Right renal pelvis (tissue), 4 donors: Measurements from ENCODE around the gene IFT57. TPM values are rescaled to one million over a fixed set of nuclear protein-coding genes. Genes with fewer than 3 reads are reported as not detected.

Experiments used
- DNase-seq, 4 donors: peaks; one replicate each; pipeline ENCODE4 v3.0.0-alpha.2; 2013; ENCODE audit warnings: low read depth in 4 of 4, low spot score in 3 of 4, missing footprints in 1 of 4
- polyA plus RNA-seq, 4 donors: library from polyadenylated mRNA; unstranded; fragments of 120-200 nt; gene quantifications; one replicate each; pipeline ENCODE4 v1.2.1, GENCODE V29; 2013; ENCODE audit not compliant: insufficient read length in 4 of 4

Gene IFT57
- polyA plus RNA-seq, 4 donors: 95.9 to 104 (median 99.8) TPM

DNA sequence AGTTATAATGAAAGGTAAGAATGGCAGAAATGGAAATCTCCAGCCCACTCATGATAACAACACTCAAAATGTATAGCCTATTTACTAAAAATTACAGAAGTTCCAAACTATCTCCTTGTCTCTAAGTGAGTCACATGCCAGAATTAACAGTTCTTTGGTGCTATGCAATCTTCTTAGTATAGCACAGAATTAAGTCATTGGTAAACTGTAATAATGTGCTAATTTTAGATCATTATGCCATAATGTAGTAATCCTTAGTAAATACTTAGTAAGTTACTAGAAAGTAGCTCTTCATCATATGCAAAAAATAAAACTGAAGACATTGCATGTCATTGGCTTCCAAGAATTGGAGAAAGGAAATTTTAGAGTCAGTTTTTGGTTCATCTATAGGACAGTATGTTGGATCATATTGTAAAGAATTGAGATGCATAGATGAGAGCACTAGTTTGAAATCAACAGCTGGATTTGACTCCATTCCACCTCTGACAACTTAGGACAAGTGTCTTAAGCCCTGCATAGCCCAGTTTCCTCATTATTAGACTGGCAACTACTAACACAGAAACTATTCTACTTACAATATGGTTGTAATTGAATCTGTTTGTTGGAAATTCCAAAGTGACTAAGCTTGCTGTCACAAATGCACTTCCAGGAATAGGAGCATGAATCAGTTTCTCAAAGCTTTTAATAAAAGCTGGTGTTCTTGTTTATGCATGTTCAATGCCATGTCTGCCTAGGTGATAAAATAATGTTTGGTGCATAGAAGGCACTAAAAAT is 91.3 kb downstream of the IFT57 start:
- DNase-seq: no peak

DNA sequence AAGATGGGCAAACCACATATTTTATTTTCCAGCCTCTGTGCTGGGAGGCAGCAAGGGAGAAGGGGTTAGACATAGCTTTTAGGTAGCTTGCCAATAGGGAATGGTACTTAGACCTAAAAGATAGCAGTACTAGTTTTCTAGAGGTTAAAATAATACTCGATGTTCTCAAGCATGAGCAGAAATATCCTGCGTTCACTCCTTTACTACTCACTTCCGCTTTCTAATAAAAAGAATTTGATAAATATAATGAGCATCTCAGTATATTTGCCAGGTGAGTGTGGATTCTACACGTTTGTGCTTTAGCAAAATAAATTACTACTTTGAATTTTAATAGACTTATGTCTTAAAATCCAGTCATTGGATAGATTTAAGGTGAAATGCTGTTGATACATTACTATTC is 92.0 kb downstream of the IFT57 start:
- DNase-seq: no peak

DNA sequence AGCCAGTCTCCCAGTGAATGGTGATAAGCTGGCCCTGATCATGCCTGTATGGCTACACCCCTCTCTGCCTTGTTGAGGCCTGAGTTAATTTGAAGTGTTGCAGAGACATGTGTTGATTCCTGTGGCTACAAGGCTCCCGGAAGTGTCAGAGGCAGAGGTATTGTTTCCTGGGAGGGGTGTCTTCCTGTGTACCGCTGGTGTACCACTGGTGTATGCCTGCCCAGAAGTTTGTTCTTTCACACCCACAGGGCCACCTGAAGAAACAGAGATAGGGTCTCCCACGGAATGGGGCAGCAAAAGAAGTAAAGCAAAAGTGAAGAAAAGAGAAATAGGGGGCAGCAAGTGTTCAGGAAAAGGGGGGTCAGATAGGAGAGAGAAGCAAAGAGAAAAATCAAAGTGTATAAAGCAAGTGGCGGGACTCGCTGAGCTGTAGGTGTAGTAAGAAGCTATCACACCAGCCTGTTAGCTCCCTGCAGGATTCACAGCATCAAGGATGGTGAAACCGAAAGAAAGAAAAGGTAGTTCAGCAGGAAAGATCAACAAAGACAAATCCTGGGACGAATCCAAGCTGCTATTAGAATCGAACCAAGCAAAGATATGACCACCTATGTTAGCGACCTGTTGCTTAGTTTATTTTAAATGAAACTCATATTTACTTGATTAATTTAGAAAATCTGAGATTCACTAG is 94.8 kb downstream of the IFT57 start:
- DNase-seq: no peak

- DNase-seq: no peak
Observed at GRCh38 chr3:108126348-108126747, 95.9 kb downstream of the IFT57 start.

GRCh38 chr3:108125550-108126071 is 96.6 kb downstream of the IFT57 start:
- DNase-seq: no peak

DNA sequence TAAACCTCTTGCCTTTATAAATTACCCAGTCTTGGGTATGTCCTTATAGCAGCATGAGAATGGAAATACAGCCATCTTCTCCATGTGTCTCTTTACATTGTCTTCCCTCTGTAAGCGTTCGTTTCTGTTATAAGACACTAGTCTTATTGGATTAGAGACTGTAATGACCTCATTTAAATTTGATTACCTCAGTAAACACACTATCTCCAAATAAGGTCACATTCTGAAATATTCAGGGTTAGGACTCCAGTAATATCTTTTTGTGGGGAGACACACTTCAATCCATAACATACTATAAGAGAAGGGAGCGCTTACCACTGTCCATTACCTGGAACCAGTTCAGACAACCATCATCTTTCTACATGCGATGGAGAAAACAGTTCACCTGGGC is 97.1 kb downstream of the IFT57 start:
- DNase-seq: no peak

- no peak for DNase-seq
Observed at GRCh38 chr3:108124337-108125152, 97.7 kb downstream of the IFT57 start.

DNA sequence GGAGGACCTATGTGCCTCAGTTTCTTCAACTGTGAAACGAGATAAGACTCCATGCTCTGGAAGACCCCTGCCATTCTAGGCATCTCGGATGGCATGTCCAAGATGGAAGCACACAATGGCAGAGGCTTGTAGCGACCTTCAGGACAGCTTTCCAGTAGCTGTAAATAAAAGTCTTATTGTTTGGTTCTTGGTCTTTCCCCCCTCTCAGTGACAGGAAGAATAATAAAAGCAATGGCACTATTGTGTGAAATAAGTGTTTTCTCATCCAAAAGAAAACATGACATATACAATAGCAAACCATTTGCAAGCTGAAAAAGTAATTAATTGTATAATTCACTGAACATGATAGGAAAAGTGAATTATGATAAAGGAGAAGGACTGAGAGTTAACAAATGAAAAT is 98.9 kb downstream of the IFT57 start:
- no peak for DNase-seq

DNA sequence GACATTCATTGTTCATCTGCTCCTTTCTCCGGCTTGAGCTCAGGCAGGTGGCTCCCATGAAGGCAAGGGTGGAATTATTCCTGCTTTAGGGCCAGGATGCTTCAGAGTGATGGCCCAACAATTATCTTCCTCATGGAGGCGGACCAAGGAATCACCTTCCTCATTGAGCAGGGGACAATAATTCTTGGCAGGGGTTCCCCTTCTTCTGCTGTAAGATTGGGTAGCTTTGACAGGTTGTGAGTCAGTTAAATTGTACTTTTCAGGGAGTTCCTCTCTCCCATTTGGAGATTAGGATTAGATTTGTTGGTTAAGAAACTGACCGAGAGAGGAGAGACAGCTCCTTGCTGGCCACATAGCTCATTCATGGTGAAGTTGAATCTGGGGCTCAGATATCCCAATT is 99.9 kb downstream of the IFT57 start:
- DNase-seq: no peak

GRCh38 chr3:108119398-108120104 is 102.7 kb downstream of the IFT57 start:
- no peak for DNase-seq

DNA sequence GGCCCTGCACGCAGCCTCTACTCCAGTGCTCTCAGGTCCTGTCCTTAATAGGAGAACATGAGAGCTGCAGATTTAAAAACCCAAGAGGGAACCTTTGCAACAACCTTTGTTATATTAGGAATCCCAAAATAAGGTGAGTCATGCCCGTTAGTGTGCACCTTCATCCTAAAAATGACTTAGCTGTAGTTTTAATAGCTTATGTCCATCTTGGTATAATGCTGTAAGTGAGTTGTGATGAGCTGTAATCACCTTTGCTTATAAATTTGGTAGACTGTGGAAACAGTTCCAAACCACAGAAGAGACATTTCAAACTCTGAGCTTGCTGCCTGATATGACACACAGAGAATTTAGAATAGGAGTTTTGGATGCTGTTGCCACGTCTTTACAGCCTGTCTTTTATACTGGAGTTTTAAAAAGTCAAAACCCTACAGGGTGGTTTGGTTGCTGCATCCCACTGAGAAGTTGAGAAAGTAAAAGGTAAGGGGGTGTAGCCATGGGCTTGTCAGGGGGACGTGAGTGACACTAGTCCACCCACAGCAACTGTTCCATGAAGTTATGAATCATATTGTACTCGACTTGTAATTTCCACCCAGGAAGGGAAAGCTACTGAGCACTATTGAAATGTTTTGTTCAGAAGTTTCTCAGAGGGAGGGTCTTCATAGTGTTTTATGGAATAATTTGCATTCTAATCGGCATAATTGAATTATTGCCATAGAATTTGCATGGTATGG is 104.0 kb downstream of the IFT57 start:
- DNase-seq: no peak

DNA sequence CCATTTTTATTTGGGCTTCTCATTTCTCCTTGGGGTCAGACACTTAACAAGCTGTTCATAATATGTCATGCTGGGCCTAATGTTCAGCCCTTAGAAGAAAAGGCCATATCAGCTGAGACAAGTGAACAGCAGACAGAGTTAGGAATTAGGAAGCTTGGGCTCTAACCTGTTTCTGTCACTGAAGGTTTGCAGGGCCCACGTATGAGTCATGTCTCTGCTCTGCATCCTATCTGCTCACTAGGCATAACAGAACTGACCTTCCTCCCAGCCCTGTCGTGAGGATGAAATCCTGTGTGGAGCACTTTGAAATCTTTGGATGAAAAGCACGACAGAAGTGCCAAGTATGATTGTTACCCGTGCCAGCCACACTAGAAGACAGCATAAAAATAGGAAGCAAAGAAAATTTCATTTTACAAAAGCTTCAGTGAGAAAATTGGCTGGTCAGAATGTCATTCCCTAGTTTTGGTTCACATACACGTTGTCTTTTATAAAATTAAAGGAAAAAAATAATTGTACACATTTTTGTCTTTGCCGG is 104.9 kb downstream of the IFT57 start:
- no peak for DNase-seq

- DNase-seq: no peak
Observed at GRCh38 chr3:108114423-108115065, 107.7 kb downstream of the IFT57 start.

GRCh38 chr3:108113975-108114374 is 108.2 kb downstream of the IFT57 start:
- no peak for DNase-seq

DNA sequence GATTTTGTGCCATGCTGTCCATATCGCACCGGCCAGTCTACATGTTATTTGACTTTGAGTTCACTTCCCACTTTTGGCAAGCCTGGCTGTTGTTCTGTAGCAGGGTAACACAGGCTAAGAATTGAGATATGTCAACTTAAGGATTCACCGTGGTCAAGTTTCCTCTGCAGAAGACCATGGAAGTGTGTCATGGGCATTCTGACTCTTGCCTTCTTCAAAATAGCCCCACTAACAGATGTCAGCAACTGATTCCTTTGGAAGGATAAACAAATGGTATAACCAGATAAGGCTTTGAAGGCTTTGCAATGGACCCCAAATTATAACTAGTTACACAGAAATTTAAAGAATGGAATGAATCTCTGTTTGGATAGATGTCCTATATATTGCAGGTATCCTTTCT is 111.3 kb downstream of the IFT57 start:
- DNase-seq: no peak
